GM21786 (cell line): ENCODE results near the gene MAP4K2.
"Not testable (repeated sequence)": the region's sequence is repeated elsewhere in the genome, so short reads cannot be mapped to it uniquely, and the experiment has no call there.

Experiments
- ATAC-seq: cut with Tn5 transposase; IDR thresholded peaks from one replicate; pipeline ENCODE4 v1.9.1; 2021; ENCODE audit not compliant: unreplicated experiment

MAP4K2 gene

DNA sequence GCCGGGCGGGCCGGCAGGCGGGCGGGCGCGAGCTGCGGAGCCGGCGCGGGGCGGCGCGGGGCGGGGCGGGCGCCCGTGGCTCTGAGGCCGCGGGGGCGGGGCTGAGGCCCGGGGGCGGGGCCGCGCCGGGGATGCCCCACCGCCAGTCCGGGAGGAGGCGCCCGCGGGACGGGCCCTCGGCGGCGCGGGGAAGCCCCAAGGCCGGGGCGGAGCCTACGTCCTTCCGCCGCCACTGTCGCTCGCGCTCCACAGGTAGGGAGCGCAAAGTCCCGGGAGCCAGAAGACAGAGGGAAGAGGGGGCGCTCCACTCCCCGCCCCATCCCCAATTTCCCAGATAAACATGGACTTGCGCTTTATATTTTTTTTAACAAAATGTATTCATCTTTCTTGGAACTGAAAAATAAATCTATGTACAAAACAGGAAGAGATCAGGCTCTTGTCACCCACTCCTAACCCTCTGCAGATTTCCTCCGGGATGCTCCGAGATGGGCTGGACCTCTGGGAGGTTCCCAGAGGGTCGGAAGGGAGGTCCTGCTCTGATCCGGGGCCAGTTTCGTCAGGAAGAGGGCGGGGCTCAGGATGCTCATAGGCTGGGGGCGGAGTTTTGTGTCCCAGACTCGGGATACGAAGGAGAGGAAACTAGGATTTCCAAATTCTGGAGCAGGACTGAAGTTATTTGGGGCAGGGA lies at the start of gene MAP4K2:
Gene MAP4K2, minus strand, starts transcription at position 57 of the 688 bp plus-strand sequence. CDS start 65 bp downstream, outside the sequence.
- no peak for ATAC-seq

DNA sequence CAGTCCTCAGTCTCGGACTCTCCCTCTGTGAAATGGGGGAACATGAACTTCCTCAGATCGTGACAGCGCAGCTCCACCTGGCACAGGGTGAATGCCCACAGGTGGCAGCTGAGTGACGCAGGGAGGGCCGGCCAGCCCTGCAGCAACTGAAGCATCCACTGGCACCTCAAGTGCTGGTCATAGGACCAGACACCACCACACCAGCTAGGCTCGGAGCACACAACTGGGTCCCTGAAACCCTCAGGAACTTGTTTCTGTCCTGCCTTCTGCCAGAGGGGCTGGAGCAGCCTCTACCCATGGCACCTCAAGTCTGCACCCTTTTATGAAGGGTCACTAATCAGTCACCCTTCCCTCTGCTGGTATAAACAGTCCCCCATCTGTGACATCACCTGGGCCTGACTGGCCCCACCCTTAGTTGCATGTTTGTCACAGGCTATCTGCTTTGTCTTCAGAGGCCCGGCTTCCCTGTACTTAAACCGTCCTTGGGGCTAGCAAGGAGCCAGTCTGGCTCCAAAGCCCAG lies 48.9 kb upstream of the MAP4K2 start:
- no peak for ATAC-seq

DNA sequence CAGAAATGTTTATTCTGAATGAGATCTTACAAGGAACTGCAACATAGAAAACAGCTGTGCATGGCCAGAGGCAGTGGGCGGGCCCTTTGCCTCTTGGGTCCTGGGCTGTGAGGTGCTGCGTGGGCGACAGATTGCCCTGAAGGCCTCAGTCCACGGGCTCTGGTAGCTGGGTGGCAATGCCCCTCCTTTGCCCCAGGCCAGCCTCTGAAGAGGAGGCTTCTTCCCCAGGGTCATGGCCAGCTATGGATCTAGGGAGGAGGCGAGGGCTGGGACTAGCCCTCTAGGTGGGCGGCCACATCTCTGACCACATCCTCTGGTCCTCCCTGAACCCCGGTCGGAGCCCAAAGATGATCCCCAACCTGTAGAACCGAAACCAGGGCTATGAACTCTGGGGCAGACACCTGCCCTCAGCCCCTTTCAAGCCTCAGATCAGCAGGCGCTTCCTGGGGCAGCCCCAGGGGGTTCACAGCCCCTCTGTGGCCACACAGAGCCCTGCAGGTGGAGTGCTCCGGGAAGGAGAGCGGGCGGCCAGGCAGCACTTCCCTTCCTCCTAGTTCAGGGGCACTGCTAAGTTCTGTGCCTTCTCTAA lies 48.1 kb upstream of the MAP4K2 start:
- ATAC-seq = peak; percentile 53

DNA sequence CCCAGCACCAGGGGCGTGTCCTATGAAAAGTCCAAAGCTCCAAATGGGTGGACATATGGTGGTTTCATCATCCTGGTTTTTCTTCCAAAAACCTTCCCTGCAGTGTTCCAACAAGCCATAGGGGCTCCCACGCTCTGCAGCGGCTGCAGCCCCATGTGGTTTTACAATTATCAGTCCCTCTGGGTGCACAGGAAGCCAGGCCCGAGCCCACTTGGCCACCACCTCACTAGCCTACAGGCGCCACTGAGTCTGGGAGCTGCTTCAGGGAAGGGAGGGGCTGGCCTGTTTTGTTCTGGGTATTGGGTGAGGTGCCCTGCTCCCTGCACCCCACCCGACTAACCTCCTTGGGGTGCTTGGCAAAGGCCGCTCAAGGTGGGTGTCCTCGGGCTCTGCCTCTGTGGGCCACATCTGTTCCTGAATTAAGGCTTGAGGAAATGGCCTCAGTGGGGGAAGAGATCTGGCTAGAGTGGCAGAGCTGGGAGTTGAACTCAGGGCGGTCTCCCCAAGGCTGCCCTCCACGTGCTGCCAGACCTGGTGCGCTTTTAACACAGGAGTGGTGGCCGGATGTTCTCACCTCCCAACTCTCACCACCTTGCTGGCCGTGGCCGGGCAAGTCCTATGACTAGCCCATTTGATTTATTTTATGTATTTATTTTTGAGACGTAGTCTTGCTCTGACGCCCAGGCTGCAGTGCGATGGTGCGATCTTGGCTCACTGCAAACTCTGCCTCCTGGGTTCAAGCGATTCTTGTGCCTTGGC lies 46.8 kb upstream of the MAP4K2 start:
- ATAC-seq = no peak

DNA sequence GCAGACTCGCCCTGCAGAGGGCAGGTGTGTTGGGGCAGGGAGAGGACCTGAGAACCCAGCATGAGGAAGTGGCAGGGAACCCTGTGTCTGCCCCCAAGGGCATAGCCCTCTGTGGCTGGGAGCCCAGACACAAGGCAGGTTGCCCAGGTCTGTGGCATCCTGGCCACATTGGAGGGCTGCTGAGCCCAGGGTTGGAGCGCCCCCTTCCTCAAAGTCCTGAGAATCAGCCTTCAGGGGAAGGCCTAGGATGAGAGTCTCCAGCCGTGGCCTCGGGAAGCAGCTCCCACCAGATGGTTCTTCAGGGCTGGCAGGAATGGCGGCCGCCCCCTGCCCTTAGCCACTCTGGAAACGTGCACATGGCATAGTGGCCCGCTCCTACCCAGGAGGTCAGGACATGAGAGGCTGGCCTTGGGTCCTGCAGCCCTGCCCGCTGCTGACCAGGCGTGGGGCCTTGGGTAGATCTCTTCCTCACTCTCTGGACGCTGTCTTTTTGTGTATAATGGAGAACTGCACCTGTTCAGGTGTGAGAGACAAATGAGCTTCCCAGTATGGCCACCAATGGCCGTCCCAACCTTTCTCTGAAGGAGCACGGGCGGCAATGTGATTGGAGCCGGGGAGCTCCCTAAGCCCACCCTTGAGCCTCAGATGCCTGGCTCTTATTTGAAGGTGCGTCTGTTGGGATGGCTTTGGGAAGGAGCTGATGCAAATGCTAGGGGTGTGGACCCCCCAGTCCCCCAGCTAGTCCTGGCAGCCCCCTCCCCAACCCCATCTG lies 46.0 kb upstream of the MAP4K2 start:
- ATAC-seq = no peak

DNA sequence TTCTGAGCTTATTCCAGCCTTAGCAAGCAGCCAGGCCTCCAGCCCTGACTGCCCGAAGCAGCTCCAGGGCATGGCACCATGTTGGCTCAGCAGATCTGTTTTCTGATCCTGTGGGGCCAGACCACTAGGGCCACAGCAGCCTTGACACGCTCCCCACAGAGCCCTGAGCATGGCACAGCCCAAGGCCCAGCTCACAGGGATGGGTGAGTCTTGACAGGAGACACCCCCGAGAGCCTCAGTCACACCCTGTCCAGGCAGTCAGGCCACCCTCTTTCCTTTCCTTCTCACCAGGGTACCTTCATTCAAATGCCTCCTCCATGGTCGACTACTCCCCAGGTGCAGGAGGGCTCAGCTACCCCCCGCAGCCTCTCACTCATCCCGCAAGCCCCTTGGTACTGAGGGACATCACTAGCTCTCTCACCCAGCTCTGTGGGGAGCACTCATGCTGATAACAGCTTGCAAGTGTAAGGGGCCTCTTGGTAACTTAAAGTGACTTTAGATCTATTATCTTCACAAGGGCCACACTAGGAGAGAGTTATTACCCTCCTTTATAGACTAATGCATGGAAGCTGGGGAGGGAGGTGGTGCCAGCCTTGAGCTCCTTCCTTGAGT lies 45.3 kb upstream of the MAP4K2 start:
- ATAC-seq = no peak

DNA sequence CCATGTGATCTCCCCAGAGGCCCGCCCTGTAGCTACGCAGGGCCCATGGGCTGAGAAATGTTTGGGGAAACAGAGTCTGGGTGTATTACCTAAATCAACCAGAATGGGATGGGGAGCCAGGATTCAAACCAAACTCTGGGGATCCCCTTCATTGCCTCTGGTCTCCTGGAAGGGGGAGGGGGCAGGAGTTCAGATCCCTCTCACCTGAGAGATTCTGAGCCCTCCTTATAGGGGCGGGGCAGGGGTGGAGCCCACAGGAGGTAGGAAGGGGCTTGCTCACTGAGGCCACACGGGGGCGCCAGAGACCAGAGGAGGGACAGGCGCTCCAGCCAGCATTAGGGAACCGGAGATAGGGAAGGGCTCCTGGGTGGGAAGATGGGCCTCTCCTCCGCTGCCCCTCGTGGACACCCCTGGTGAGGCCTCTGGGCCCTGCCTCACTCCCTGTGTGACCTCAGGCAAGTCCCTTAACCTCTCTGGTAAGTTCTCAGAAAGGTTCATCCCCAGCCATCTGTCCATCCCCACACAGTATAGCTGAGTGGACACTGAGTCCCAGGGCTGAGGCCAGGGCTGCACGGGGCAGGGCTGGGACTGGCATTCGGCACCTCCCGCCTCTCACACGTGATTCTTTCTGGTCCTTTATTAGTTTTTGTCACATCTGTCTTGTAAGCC lies 44.1 kb upstream of the MAP4K2 start:
- no peak for ATAC-seq

DNA sequence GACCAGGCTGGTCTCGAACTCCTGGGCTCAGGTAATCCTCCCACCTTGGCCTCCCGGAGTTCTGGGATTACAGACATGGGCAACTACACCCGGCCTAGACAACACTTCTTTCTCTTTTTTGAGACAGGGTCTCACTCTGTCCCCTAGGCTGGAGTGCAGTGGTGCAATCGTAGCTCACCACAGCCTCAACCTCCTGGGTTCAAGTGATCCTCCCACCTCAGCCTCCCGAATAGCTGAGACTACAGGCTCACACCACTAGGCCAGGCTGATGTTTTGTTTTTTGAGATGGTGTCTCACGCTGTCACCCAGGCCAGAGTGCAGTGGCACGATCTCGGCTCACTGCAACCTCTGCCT lies 42.7 kb upstream of the MAP4K2 start:
- not testable (repeated sequence) for ATAC-seq

DNA sequence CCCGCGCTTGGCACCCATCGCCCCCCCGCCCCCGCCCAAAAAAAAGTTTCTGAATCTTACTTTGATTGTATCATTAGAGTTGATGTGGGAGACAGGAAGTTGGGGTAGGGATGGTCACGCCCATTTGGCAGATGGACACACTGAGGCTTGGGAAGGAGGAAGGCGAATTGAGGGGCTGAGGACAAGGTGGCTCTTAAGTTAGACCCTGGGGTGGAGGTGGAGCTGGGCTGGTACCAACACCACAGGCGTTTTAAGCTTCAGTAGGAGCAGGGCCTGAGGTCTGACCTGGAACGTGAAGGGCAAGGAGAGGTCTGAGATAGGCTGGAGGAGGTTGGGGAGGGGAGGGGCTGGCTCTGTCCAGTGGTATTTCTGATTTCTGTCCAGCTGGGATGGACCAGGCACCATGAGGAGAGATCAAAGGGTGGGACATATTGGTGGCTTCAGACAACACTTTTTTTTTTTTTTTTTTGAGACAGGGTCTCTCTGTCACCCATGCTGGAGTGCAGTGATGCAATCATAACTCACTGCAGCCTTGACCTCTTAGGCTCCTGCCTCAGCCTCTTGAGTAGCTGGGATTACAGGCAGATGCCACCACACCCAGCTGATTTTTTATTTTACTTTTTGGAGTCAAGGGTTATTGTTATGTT lies 42.2 kb upstream of the MAP4K2 start:
- ATAC-seq = no peak

DNA sequence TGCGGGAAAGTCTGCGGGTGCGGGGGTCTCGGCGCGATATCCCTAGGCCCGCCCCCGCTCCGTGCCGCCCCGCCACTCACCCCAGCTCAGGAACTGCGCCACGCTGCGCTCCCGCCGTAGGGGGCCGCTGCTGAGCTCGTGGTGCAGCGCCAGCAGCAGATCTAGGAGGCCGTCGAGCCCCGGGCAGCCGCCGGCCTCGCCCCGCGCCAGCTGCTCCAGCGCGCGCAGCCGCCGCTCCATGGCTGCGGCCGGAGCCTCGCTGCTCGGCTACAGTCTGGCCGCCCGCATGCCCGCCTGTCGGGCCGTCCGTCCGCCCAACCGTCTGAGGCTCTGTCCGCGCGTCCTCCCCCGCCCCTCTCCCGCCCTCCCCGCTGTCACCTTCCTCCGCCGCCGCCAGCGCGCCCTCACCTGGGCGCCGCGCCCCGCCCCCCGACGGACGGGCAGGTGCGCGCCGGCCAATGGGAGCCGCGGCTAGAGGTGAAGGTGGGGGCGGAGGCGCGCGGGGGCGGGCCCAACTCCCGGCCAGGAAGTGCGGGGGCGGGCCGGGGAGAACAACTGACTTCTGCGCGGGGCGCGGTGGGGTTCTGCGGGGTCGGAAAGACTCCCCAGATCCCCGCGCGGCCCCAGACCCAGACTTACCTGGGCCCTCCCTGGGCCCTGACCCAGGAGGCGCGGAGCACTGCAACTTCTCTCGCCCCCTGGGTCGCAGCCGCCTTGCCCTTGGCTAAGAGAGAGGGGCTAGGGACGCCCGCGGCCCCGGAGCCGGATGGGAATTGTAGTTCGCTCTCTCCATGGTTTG lies 41.5 kb upstream of the MAP4K2 start, which contains the start of gene CDC42BPG:
Gene CDC42BPG, minus strand, starts transcription at position 324 of the 799 bp plus-strand sequence. Its CDS starts 84 bp downstream, at position 240.
- ATAC-seq = no peak

DNA sequence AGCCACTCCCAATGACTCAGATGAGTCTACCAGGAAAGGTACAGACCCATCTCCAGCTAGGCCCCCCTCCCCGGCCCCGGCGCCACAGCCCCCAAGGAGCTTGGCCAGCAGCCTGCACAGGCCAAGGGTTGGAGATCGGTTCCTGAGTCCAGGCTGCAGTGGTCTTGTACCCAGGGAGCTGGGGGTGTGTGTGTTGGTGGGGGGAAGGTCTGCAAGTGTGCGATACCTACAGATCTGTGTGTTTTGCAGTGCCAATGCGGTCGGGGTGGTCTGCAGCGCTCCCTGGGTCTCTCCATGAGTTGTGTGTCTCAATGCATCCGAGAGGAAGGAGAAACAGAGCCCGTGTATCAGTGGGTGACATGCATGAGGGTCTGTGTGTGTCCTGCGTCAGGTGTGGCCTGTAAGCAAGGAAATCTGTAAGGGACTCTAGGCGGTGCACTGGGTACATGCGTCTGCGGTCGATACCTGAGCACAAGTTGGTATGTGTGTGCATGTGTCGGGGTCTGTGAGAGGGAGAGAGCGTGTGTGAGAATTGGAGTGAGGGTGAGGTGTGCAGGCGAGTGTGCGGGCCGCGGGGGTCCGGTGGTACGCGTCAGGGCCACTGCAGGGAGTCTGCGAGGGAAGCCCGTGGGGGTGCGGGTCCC lies 40.8 kb upstream of the MAP4K2 start:
- no peak for ATAC-seq

DNA sequence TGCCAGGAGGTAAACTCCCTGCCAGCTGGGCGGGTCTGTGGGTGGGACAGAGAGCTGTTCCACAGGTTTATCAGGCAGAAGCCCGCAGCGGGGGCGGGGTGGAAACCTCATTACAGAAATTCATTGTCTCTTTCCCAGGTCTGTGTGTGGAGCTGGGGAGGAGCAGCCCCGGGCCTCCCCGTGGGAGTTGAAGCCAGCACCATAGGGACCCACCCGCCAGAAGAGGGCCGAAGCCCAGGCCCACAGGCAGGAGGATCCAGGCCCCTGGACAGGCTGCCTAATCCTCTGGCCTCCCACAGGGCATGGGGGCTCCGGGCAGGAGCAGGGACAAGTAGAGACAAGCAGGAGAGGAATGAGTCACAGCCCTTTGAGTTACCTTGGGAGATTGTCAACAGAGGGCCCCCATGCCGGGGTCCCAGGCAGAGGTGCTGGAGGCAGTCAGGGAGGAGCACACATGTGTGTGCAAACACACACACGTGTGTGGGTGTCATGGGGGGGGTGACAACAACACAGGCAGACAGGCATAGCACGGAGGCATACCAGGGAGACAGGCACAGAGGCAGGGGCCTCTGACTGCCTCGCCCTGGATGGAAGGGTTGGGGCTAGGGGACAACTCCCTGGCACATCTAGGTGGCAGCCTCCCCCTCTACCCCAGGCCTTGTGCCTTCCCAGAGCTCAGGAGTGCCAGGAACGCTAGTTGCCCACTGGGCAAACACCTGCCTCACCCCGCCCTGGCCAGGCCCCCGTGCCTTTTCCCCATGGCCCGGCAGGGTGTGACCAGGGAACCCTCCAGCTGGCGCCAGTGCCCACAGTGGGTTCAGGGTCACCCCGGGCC lies 40.1 kb upstream of the MAP4K2 start:
- no peak for ATAC-seq

DNA sequence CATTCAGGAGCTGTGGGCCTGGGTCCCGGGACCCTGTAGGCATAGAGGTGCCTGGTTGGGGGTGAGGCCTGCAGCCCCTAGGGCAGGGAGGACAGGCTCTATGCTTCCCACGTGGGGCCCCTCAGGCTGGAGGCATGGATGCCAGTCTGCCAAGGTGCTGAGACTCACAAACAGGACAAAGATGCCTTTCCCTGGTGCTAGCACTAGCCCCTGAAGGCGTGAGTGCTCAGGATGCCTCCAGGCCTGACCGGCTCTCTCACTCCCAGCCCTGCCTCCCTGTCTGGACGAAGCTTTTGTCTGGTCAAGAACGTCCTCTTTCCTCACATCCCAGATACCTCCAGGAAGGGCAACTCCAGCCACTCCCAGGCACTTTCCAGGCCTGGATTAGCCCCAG lies 39.3 kb upstream of the MAP4K2 start:
- no peak for ATAC-seq

DNA sequence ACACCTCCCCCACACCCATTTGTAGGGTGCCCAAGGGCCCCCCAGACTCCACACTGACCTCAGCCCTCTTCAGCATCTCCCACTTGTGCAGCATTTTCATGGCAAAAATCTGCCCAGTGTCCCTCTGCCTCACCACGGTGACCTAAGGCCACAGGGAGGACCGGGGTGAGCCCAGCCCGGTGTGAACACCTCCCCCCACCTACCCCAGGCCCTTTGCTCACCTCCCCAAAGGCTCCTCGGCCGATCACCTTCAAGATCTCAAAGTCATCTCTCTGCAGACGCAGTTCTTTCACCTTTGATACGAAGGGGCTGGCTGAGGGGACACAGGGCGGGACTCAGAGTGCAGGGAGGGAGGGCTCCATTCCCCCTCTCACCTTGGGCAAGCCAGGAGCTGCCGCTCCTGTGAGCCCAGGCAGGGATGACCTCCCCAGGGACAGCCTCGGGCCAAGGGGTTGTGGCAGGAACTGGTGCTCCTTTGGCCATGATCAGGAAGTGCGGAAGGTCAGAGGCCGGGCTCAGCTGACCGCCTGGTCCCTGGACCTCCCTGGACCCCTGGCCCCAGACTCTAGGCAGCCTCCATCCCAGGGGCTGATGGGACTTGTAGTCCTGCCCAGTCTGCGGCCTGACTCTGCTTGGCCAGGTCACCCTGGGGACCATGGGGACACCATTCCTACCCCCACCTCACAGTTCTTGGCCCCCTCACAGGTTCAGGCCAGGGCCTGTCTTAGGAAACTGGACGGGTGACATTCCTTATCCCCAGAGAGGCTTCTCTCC lies 38.8 kb upstream of the MAP4K2 start:
- no peak for ATAC-seq

DNA sequence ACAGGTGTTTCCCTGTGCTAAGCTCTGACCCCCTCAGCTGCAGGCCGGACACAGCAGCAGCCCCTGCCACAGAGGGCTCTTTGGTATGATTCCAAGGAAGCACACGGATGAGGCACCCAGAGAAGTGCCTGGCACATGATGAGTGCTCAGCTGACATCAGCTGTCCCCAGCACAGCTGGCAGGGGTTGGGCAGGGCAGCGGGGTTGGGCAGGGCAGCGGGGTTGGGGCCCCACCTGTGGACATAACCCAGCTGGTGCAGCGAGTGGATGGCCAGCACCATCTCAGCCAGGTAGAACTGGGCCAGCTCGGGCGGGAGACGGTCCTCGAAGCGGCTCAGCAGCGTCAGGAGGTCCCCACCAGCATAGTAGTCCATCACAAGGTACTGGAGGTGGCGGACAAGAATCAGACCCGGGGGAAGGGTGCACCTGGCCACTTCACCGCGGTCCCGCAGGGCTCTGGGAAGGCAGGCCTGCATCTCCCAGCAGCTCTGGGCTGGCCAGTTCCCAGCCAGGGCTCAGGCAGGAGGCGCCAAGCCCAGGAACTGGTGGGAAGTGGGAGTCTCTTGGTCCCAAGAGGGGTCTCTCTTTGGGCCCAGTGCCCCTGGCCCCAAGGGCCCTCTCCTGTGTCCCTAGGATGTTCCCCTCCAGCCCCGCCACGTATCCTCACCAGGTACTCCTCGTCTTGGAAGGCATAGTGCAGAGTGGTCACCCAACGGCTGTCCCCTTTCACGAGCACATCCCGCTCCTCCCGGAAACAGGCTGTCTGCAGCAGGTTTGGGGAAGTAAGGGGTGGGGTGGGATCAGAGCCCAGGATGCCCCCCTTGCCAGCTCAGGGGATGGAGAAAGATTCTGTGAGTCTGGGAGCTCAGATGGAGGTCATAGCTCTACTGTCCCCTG lies 37.1 kb upstream of the MAP4K2 start:
- ATAC-seq = no peak

DNA sequence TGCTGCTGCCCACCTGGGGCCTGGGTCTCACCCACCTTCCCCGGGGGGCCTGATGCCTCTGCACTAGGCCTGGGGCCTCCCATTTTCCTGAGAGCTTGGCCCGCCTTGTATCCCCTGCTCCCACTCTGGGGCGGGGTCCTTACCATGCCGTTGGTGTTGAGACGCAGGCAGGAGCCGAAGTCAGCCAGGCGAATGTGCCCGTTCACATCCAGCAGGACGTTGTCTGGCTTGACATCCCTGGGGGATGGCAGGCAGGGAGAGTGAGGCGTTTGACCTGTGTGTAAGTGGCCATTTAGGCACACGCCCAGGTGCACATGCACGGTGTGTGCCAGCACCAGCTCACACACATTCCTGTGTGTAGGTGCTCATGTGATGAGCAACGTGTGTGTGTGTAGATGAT lies 36.3 kb upstream of the MAP4K2 start:
- ATAC-seq = no peak
